Prostate gland (tissue), 2 donors: Measurements from ENCODE around the gene TRAF2.

Source experiments
- POLR2A ChIP-seq: fragments of 450-650 bp; IDR thresholded peaks from one replicate; pipeline ENCODE4 v1.6.1; 2016; ENCODE audit warnings: antibody characterized with exemption, mild to moderate bottlenecking
- TF ChIP-seq, protein P1 (sequence below), 4 experiments: fragments of 200-600 bp in 2 of 4; fragments of 450-650 bp in 2 of 4; sonication (generic) in 2 of 4; IDR thresholded peaks; 1 replicate in 3 of 4; 2 replicates in 1 of 4; pipeline ENCODE4 v1.5.1; 2016 to 2019; ENCODE audit warnings: antibody characterized with exemption in 4 of 4, mild to moderate bottlenecking in 2 of 4, moderate library complexity in 2 of 4

DNA sequence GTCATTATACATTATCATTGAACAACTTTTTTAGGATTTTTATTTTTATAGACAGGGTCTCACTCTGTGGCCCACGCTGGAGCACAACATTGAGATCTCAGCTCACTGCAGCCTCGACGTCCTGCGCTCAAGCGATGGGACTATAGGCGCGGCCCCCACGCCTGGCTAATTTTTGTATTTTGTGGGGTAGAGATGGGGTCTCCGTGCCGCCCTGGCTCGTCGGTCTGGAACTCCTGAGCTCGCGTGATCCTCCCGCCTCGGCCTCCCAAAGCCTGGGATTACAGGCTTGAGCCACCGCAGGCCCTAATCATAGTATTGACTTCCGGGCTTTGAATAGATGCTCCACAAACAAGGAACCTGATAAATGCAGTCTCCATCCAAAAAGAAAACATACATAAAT lies 18.8 kb upstream of the TRAF2 start:
- TF ChIP-seq, protein P1, sequence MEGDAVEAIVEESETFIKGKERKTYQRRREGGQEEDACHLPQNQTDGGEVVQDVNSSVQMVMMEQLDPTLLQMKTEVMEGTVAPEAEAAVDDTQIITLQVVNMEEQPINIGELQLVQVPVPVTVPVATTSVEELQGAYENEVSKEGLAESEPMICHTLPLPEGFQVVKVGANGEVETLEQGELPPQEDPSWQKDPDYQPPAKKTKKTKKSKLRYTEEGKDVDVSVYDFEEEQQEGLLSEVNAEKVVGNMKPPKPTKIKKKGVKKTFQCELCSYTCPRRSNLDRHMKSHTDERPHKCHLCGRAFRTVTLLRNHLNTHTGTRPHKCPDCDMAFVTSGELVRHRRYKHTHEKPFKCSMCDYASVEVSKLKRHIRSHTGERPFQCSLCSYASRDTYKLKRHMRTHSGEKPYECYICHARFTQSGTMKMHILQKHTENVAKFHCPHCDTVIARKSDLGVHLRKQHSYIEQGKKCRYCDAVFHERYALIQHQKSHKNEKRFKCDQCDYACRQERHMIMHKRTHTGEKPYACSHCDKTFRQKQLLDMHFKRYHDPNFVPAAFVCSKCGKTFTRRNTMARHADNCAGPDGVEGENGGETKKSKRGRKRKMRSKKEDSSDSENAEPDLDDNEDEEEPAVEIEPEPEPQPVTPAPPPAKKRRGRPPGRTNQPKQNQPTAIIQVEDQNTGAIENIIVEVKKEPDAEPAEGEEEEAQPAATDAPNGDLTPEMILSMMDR (IDR thresholded peaks at IDR 0.05): no peak
- TF ChIP-seq POLR2A: no peak
